ENCODE results near the gene NOLC1.

GRCh38 chr10:102135956-102136526, 16.1 kb upstream of the NOLC1 start:
- TF ChIP-seq POLR2A (IDR thresholded peaks at IDR 0.05; ENCODE audit: low read depth, low read length) (no peak), TAF1 (IDR thresholded peaks at IDR 0.05; ENCODE audit: borderline replicate concordance, low read depth, low read length) (no peak)
